HL-60 (cell line): ENCODE data around the gene RTN4.

Experiments used
- DNase-seq, 2 experiments: peaks; one replicate each; pipeline ENCODE4 v3.0.0-alpha.2; 2010 to 2020; ENCODE audit warnings: low read depth in 1 of 2, low spot score in 1 of 2
- H3K27ac ChIP-seq: fragments of 250-450 bp; sonication (Bioruptor Pico); replicated peaks from 2 replicates; pipeline ENCODE4 v1.5.1; 2020; ENCODE audit warnings: mild to moderate bottlenecking, moderate library complexity
- H3K27me3 ChIP-seq: fragments of 250-450 bp; sonication (Bioruptor Pico); 2 replicates; pipeline ENCODE4 v1.5.1; 2021; ENCODE audit warnings: mild to moderate bottlenecking, moderate library complexity; ENCODE audit not compliant: insufficient read depth, poor library complexity, severe bottlenecking
- H3K4me3 ChIP-seq: replicated peaks from 2 replicates; pipeline ENCODE4 v1.5.1; 2011; ENCODE audit warnings: mild to moderate bottlenecking, control low read depth, low read length; ENCODE audit not compliant: insufficient read depth
- CTCF ChIP-seq: IDR thresholded peaks from one replicate; pipeline ENCODE4 v1.5.1; 2011; ENCODE audit warnings: low read length, control low read depth, inconsistent platforms; ENCODE audit not compliant: insufficient read depth
- GABPA ChIP-seq: IDR thresholded peaks from 2 replicates; pipeline ENCODE4 v1.6.1; 2012; ENCODE audit warnings: low read depth
- POLR2AphosphoS5 ChIP-seq: IDR thresholded peaks from 2 replicates; pipeline ENCODE4 v1.6.1; 2012; ENCODE audit warnings: low read depth
- REST ChIP-seq: IDR thresholded peaks from 2 replicates; pipeline ENCODE4 v1.6.1; 2012; ENCODE audit warnings: low read depth; ENCODE audit not compliant: insufficient replicate concordance
- SPI1 ChIP-seq: IDR thresholded peaks from 2 replicates; pipeline ENCODE4 v1.6.1; 2012; ENCODE audit warnings: low read depth, mild to moderate bottlenecking, borderline replicate concordance

Gene RTN4

GRCh38 chr2:54939446-54940118 is 110.7 kb downstream of the RTN4 start:
- DNase-seq: no peak
- TF ChIP-seq REST (no peak), CTCF (no peak), SPI1 (no peak), GABPA (no peak), POLR2AphosphoS5 (no peak)
- no peaks in the 10 kb centered on the region for H3K27me3 ChIP-seq
- H3K4me3 ChIP-seq: no peak overlapping the region
- no peak overlapping the region for H3K27ac ChIP-seq

GRCh38 chr2:54936766-54937165 is 113.5 kb downstream of the RTN4 start:
- H3K27ac ChIP-seq: no peak overlapping the region
- no peak for DNase-seq

More at GRCh38 chr2:54936766-54937165, 113.5 kb downstream of the RTN4 start:
- Histone ChIP-seq H3K4me3 (no peak overlapping the region), H3K27me3 (no peaks in the 10 kb centered on the region)
- TF ChIP-seq POLR2AphosphoS5: no peak
- TF ChIP-seq REST: no peak
- no peak for TF ChIP-seq SPI1
- no peak for TF ChIP-seq GABPA
- TF ChIP-seq CTCF: no peak
